ENCODE results near the gene TBCEL. TPM values are rescaled to one million over a fixed set of nuclear protein-coding genes. Genes with fewer than 3 reads are reported as not detected.

TBCEL gene
- total RNA-seq, 4 donors from 2014 or later: 12.1 to 87.5 (median 35.6) TPM

- Histone ChIP-seq H3K27ac (no peak overlapping the region), H3K27me3 (no peaks in the 10 kb centered on the region), H3K9me3 (no peaks in the 10 kb centered on the region), H3K4me3 (no peak overlapping the region), H3K36me3 (no peaks in the 10 kb centered on the region), H3K4me1 (no peaks in the 10 kb centered on the region)
- no peak for DNase-seq
- TF ChIP-seq CTCF (IDR thresholded peaks at IDR 0.05): no peak
- no peak for TF ChIP-seq POLR2A (IDR thresholded peaks at IDR 0.05)
- intact Hi-C loops (cut with DNase I; ENCODE audit: low total_unique reads): no loop called here
Measured at GRCh38 chr11:121040614-121041002, 16.7 kb downstream of the TBCEL start.

GRCh38 chr11:121041072-121041471, 17.2 kb downstream of the TBCEL start:
- Histone ChIP-seq H3K9me3 (no peaks in the 10 kb centered on the region), H3K36me3 (no peaks in the 10 kb centered on the region), H3K27me3 (no peaks in the 10 kb centered on the region), H3K4me3 (no peak overlapping the region), H3K27ac (no peak overlapping the region), H3K4me1 (no peaks in the 10 kb centered on the region)
- no peak for TF ChIP-seq POLR2A (IDR thresholded peaks at IDR 0.05)
- no peak for TF ChIP-seq CTCF (IDR thresholded peaks at IDR 0.05)
- no peak for DNase-seq
- intact Hi-C loops (cut with DNase I; ENCODE audit: low total_unique reads): no loop called here

DNA sequence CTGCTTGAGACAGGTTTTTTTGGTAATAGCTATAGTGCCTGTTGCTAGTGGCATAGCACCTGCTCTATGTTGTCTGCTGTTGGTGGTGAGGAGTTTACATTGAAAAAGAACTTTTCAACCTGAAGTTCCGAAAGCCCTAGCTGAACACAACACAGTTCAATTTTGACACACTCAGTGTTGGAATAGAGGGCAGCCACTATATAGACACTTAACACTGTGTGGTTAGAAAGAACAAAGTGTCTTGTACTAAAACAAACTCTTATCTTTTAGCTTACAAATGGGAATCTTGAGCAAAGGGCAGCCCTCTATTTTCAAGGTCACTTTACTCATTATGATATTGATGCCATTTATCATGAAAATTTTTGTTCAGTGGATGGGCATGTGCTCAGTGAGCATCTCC, 18.4 kb downstream of the TBCEL start:
- no peaks in the 10 kb centered on the region for H3K9me3 ChIP-seq
- no peak overlapping the region for H3K4me3 ChIP-seq
- H3K4me1 ChIP-seq: no peaks in the 10 kb centered on the region
- H3K27me3 ChIP-seq: no peaks in the 10 kb centered on the region
- TF ChIP-seq POLR2A (IDR thresholded peaks at IDR 0.05) (no peak), CTCF (IDR thresholded peaks at IDR 0.05) (no peak)
- H3K27ac ChIP-seq: no peak overlapping the region
- intact Hi-C loops (cut with DNase I; ENCODE audit: low total_unique reads): no loop called here
- DNase-seq: no peak
- no peaks in the 10 kb centered on the region for H3K36me3 ChIP-seq

DNA sequence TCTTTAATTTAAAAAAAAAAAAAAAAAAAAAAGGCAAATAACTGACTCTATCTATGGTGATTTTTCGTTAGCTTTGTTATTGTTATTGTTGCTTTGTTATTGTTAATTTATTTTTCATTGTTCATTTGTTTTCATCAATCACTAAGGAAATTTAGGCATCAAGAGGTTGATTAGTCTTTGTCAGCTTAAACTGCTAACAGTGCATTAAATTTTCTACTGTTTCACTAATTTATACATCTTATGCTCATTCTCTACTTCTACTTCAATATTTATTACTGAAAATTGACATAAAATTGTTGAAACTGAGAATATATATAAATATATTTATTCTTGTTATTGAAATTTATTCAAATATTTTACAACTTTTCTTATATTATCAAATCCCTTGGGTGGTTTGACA, 24.0 kb downstream of the TBCEL start:
- no peak for TF ChIP-seq CTCF (IDR thresholded peaks at IDR 0.05)
- no peak for TF ChIP-seq POLR2A (IDR thresholded peaks at IDR 0.05)
- no peak overlapping the region for H3K4me3 ChIP-seq
- H3K36me3 ChIP-seq: no peaks in the 10 kb centered on the region
- intact Hi-C loops (cut with DNase I; ENCODE audit: low total_unique reads): no loop called here
- DNase-seq: no peak
- H3K9me3 ChIP-seq: no peaks in the 10 kb centered on the region
- H3K27me3 ChIP-seq: no peaks in the 10 kb centered on the region
- no peak overlapping the region for H3K27ac ChIP-seq
- no peaks in the 10 kb centered on the region for H3K4me1 ChIP-seq

DNA sequence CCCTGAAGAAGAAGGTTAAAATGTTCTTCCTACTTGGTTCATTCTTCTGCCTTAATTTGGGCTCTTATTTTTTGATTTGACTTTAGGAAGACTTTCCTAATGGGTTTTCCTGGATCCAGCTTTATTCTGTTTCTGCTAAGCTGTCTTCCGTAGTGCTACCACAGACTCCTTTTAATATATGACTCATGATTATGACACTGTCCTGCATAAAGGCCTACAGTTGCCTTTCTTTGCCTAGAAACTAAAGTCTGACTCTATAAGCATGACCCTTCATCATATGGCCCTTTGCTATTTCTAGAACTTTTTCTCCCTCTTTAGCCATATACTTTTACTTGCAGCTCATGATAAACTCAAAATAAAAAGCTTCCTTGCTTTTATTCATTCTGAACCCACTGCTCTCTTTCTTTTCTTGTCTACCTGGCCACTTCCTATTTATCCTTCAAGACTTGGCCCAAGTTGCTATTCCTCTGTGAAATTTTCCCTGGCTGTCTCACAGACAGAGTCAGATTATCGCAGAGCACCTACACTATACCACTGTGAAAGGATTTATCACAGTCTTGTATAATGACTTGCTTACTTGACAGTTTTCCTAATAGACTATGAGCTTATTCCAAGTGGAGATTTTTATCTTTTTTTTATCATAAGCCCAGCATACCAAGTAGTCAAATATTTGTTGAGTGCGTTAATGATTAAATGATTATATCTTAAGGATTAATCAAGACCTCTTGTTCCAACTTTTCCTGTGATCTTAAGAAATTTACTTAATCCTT, 24.7 kb downstream of the TBCEL start:
- intact Hi-C loops (cut with DNase I; ENCODE audit: low total_unique reads): no loop called here
- TF ChIP-seq POLR2A (IDR thresholded peaks at IDR 0.05): no peak
- no peak for TF ChIP-seq CTCF (IDR thresholded peaks at IDR 0.05)
- H3K4me3 ChIP-seq: no peak overlapping the region
- H3K27ac ChIP-seq: no peak overlapping the region
- no peaks in the 10 kb centered on the region for H3K27me3 ChIP-seq
- no peaks in the 10 kb centered on the region for H3K9me3 ChIP-seq
- H3K4me1 ChIP-seq: no peaks in the 10 kb centered on the region
- DNase-seq: no peak
- H3K36me3 ChIP-seq: no peaks in the 10 kb centered on the region
